ENCODE measurements around the gene DPP10.

DNA sequence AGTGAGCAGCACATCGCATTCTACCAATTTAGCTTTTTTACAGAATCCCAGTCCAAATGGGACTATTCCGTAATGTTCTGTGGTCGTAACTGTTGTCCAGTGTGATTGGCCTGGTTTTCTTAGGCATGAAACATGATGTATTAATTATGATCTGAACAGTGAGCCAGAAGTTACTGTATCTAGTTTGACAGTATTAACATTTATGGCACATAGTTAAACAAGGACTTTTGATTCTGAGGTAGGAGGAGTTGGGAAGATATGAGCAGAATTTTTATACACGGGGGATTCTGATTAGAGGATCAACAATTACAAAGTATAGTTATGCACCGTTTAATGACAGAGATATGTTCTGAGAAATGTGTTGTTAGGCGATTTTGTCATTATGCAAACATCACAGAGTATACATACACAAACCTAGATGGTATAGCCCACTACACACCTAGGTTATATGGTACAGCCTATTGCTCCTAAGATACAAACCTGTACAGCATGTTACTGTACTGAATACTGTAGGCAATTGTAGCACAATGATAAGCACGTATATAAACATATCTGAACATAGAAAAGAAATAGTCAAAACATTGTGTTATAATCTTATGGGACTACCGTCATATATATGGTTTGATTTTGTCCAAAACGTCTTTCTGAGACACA, 85.0 kb downstream of the DPP10 start:
- TF ChIP-seq POLR2A (IDR thresholded peaks at IDR 0.05) (no peak), POLR2AphosphoS5 (IDR thresholded peaks at IDR 0.05) (no peak)
